ENCODE data around the gene PNPLA5.
"Not testable (repeated sequence)": the region's sequence is repeated elsewhere in the genome, so short reads cannot be mapped to it uniquely, and the experiment has no call there.

Gene PNPLA5

GRCh38 chr22:43891360-43892182 lies at the start of gene PNPLA5:
Gene PNPLA5, minus strand, starts transcription at chr22:43892013. Its CDS starts 133 bp downstream, at chr22:43891880.
- DNase-seq = peak in 3 of 56 donors; percentile 9 to 71 (median 16)

GRCh38 chr22:43941449-43941848 lies 49.6 kb upstream of the PNPLA5 start:
- no peak for DNase-seq

GRCh38 chr22:43931771-43932170 lies 40.0 kb upstream of the PNPLA5 start:
- no peak for DNase-seq

GRCh38 chr22:43928908-43929307 lies 37.1 kb upstream of the PNPLA5 start:
- DNase-seq = no peak

- DNase-seq = no peak
These were observed 36.7 kb upstream of the PNPLA5 start for GRCh38 chr22:43928468-43928867.

- DNase-seq = no peak
These were observed 34.5 kb upstream of the PNPLA5 start for GRCh38 chr22:43926349-43926710.

GRCh38 chr22:43925433-43926348 lies 33.9 kb upstream of the PNPLA5 start:
- DNase-seq = peak in 1 of 56 donors; percentile 2

GRCh38 chr22:43924877-43925276 lies 33.1 kb upstream of the PNPLA5 start:
- DNase-seq = no peak

- peak in 55 of 56 donors; percentile 23 to 93 (median 78) for DNase-seq
These were observed 32.0 kb upstream of the PNPLA5 start, which contains the start of gene PNPLA3 for GRCh38 chr22:43923631-43924464. Gene PNPLA3, plus strand, starts transcription at chr22:43923805. Its CDS starts 107 bp downstream, at chr22:43923912.

- peak in 1 of 56 donors; percentile 38 for DNase-seq
These were observed 31.4 kb upstream of the PNPLA5 start for GRCh38 chr22:43923191-43923590.

GRCh38 chr22:43922123-43922522 lies 30.3 kb upstream of the PNPLA5 start:
- DNase-seq = no peak

- peak in 28 of 56 donors; percentile 6 to 78 (median 37) for DNase-seq
These were observed 29.6 kb upstream of the PNPLA5 start for GRCh38 chr22:43921370-43921769.

- DNase-seq = no peak
These were observed 27.5 kb upstream of the PNPLA5 start for GRCh38 chr22:43919106-43919973.

- no peak for DNase-seq
These were observed 25.7 kb upstream of the PNPLA5 start for GRCh38 chr22:43917521-43917920.

GRCh38 chr22:43911351-43911750 lies 19.5 kb upstream of the PNPLA5 start:
- no peak for DNase-seq

- no peak for DNase-seq
These were observed 18.4 kb upstream of the PNPLA5 start for GRCh38 chr22:43910178-43910695.

- no peak for DNase-seq
These were observed 17.9 kb upstream of the PNPLA5 start for GRCh38 chr22:43909708-43910107.

- DNase-seq = no peak
These were observed 13.9 kb upstream of the PNPLA5 start for GRCh38 chr22:43905681-43906080.

- peak in 4 of 56 donors; percentile 14 to 65 (median 31) for DNase-seq
These were observed 12.6 kb upstream of the PNPLA5 start for GRCh38 chr22:43904412-43904811.

GRCh38 chr22:43903033-43903432 lies 11.2 kb upstream of the PNPLA5 start:
- not testable (repeated sequence) for DNase-seq
